GM21360 (cell line): ENCODE data around the gene TOX2.

Experiments used
- ATAC-seq: cut with Tn5 transposase; IDR thresholded peaks from one replicate; pipeline ENCODE4 v1.9.1; 2021; ENCODE audit warnings: mild to moderate bottlenecking, moderate library complexity; ENCODE audit not compliant: unreplicated experiment

TOX2 gene

DNA sequence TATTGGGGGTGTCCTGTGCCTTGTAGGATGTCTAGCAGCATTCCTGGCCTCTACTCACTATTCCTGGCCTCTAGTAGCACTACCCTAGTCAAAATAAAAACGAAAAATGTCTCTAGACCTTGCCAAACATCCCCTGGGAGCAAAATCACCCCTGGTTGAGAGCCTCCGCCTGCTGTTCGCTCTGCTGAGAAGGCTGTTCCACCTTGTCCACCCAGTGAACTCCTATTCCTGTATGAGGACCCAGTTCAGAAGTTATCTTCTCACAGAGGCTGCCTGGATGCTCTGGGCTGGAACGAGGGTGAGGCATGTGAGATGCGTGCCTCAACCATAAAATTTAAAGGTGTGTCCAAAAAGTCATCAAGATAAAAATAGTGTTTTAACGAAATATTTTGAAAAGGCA is 101.9 kb downstream of the TOX2 start:
- ATAC-seq, result no peak

GRCh38 chr20:44017211-44017610 is 102.6 kb downstream of the TOX2 start:
- ATAC-seq, result no peak

GRCh38 chr20:44017905-44018258 is 103.2 kb downstream of the TOX2 start:
- no peak for ATAC-seq

GRCh38 chr20:44018259-44018941 is 103.7 kb downstream of the TOX2 start:
- ATAC-seq, result no peak

- ATAC-seq, result no peak
These were observed 104.4 kb downstream of the TOX2 start for GRCh38 chr20:44018942-44019637.

DNA sequence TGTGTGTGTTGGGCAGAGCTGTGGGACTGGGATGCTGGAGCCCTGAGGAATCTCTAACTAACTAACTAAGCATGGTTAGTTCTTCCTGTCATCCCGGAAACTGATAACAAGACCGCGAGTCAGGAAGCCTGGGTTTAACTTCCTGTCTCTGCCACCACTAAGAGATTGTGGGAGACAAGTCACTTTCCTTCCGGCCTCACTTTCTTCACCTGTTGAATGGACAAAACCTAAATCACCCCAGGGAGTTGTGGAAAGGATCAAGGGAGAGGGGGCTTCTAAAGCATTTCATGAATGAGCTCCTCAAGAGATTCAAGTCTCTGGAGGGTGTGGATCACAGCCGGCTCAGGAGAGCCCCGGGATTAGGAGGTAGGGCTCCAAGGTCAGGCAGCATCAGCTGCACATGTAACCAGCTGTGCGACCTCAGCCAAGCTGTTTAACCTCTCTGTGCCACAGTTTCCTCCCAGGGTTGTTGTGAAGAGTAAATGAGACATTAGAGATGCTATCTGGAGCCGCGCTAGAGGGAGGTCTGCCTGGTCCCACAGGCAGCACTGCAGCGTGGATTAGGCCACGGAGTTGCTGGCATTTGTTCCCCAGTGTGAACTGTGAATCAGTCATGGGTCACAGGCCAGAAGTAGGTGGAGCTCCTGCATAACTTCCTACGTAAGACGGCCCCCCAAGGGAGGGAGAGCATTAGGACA is 105.1 kb downstream of the TOX2 start:
- ATAC-seq, result no peak

DNA sequence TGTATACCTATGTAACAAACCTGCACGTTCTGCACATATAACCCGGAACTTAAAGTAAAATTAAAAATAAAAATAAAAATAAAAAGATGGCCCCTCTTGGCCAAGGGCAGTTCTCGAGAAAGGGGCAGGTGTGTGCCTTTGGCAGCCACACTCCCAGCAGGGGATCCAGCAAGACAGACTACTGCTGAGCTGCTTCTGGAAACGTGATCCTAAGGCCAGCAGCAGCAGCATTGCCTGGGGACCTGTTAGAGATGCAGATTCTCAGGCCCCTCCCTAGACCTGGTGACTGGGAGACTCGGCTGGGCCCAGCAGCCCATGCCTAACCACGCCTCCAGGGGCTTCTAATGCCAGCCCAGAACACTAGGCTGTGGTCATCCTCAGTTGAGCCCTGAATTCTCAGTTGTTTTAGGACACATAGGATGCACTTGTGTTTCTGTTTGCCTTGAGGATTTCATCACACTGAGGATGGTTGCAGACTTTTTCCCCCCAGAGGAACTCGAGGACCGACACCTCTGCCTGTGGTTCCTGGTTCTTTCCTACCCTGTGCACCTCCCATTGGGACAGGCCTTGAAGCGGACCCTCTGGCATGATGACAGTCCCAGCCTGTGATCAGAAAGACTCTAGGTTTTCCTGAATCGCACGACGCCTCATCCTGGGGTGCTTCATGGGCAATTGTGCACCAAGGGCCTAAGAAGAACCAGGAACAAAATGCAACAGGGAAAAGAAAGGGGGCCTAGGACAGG is 105.9 kb downstream of the TOX2 start:
- ATAC-seq, result no peak

GRCh38 chr20:44021186-44021585 is 106.5 kb downstream of the TOX2 start:
- no peak for ATAC-seq

DNA sequence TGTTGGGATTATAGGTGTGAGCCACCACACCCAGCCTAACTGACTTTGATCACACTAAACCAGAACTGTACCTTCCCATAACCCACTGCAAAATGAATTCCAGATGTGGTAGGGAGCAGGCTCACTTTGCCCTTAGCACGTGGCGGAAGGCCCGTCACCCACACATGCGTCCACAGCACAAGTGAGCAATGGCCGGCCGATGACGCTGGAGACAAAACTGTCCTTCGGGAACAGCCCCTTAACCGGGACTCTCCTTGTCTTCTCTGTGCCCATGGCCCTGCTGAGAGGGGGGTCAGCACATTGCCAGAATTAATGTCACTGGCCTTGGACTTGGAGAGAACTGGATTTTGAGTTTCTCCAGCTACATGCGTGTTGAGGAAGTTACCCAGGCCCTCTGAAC is 107.2 kb downstream of the TOX2 start:
- ATAC-seq, result no peak

- ATAC-seq, result no peak
These were observed 107.8 kb downstream of the TOX2 start for GRCh38 chr20:44022464-44022863.

- no peak for ATAC-seq
These were observed 109.1 kb downstream of the TOX2 start for GRCh38 chr20:44023515-44024371.

- no peak for ATAC-seq
These were observed 110.3 kb downstream of the TOX2 start for GRCh38 chr20:44024820-44025580.

GRCh38 chr20:44025756-44026155 is 111.1 kb downstream of the TOX2 start:
- no peak for ATAC-seq

- ATAC-seq, result no peak
These were observed 112.1 kb downstream of the TOX2 start for GRCh38 chr20:44026647-44027342.

DNA sequence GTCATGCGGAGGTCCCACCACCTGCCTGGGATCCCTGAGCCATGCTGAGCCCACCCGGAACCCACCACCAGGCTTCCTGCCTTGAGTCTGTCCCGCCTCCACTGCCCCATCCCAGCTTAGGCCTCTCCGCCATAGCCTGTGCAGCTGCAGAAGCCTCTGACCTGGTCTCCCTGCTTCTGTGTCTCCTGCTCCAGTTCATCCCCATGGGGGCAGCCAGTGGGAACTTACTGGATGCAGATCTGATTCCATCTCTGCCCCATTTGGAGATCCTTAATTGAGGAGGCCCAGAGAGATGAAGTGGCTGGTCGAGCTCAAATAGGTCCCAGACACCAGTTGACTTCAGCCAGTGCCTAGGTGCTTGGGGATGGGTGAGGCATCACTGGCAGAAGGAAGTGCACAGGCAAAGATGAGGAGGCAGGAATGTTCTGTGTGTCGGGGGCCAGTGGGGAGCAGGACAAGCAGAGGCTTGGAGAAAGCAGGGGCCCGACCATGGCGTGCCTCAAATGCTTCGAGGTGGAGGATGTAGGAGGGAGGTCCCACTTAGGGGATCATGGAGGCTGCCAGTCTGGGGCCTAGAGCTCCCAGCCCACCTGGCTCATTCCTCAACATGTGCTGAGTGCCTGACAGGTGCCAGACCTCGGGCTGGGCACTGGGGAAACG is 112.8 kb downstream of the TOX2 start:
- ATAC-seq, result no peak

DNA sequence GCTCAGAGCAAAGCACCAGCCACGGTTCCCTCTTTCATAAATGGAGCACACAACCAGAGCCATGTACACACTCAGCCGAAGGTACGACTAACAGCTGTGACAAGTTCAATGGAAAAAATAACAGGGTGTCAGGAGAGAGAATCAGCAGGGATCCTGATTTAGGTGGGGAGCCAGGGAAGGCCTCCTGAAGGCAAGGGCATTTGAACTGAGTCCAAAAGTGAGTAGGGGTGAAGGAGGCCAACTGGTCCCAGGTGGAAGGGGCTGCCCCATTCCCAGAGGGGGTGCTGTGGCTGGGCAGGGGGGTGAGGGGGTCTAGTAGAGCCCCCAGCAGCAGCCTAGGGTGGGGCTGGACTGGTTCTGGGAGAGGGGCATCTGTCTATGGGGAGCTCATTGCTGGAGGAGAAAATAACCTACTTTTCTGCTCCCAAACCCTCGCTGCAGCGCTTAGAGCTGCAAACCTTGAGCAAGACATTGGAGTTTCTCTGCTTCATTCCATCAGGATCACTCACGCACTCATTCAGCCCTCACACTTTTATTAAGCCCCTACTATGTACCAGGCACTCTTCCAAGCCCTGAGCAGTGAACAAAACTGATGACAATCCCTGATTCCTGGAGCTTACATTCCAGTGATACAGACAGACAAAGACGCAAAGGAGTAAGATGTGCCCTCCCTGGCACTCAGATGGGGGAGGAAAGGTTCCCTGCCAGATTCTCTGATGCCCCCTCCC is 113.5 kb downstream of the TOX2 start:
- ATAC-seq, result no peak

DNA sequence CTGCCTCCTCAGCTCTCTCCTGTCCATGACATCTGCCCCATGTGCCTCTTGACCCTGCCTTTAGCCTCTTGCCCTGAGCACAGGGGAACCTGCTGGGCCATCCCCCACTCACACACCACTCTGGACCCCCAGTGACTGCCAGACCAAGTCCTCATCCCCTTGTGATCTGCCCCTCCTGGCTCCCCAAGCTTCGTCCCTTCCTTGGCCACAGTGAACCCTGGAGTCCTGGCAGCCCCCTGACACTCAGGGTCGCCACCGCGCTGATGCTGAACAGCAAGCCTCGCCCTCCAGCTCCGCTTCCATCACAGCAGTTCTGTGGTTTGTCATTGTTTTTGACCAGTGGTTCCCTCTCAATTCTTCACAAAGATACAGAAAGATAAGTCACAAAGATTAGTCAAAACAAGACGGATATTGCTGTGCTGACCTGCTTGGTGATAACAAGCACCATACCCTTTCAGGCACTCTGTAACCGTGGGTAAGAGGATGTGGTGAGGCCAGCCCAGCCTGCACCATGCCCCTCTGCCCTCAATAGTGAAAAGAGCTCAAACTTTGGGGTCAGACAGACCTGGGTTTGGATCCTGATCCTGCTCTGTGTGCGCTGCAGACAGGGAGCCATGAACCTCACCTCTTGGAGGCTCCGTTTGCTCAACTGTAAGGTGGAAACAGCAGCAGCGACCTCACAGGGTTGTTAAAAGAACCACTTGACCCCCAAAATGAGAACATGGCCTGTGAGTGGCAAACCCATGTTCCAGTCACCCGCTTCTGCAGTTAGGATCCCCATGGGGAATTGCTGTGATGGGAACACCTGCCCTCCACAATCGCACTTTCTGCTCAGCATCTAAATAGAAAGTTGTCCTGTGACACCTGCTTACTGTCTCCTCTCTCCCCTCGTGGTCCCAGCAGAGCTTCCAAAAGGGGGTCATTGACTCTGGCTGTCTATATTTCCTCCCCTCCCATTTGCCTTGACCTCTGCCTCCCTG is 114.5 kb downstream of the TOX2 start:
- no peak for ATAC-seq
